NCI-H446 (cell line): ENCODE measurements around the gene ATP4B.

Experiments used
- DNase-seq, 2 experiments: peaks; one replicate each; lab custom pipeline; 2025; lab: John Stamatoyannopoulos, UW

ATP4B gene

DNA sequence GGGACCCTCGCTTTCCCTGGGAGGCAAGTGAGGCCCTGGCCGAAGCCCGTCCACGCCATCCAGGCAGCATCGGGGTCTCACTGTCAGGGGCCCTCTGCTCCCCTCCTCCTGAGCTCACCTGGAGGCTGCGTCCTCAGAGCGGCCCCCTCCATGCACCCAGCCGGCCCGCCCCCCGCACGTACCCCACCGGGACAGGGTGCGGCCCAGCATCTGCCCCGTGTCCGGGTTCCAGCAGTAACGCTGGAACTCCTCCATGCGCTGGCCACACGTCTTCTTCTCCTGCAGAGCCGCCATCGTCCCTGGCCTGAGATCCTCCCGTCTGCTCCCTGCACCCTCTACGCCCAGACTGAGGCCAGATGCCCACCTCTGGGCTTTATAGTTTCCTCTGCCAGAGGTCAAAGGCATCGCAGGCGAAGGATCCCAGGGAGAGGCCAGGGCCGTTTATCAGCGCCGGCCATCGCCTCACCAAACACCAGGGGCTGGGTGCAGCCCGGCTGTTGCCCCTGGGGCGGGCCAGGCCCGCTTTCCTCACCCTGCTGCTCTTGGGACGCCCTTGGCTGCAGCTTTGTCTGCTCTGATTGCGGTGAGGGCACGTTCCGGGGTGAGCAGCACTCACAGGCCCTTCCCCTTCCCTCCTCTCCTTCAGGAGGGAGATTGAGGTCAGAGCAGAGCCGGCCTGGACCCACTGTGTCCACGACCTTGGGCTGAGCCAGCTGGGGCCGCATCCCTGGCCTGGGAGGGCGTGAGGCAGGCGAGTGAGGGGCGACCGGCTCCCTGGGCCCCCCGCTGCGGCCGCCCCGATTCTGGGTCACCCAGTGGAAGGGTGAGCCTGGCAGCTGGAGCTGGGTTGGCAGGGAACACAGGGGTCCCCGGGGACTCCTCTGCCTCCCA is at the start of gene ATP4B:
Gene ATP4B, minus strand, starts transcription at position 348 of the 891 bp plus-strand sequence. Its CDS starts 54 bp downstream, at position 294.
- no peak for DNase-seq

DNA sequence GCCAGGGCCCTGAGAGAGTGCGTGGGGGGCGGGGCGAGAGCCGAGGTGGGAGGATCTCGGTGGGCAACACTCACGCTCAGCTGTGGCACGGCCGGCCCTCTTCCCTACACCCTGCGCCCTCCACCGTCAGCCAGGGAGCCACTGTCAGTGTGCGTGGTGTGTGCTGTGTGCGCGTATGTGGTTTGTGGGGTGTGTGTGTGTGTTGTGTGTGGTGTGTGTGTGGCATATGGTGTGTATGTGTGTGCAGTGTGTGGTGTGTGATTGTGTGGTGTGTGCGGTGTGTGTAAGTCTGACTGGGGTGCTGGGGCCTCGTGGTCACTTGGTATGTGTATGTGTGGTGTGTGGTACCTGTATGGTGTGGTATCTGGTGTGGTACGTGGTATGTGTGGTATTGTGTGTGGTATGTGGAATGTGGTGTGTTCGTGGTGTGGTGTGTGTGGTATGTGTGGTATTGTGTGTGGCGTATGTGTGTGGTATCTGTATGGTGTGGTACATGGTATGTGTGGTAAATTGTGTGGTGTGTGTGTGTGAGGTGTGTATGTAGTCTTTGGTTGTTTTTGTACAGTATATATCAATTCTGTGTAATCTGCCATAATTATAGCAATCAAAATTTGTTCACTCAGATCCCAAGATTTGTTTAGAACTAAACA is 14.1 kb upstream of the ATP4B start:
- DNase-seq, result no peak

DNA sequence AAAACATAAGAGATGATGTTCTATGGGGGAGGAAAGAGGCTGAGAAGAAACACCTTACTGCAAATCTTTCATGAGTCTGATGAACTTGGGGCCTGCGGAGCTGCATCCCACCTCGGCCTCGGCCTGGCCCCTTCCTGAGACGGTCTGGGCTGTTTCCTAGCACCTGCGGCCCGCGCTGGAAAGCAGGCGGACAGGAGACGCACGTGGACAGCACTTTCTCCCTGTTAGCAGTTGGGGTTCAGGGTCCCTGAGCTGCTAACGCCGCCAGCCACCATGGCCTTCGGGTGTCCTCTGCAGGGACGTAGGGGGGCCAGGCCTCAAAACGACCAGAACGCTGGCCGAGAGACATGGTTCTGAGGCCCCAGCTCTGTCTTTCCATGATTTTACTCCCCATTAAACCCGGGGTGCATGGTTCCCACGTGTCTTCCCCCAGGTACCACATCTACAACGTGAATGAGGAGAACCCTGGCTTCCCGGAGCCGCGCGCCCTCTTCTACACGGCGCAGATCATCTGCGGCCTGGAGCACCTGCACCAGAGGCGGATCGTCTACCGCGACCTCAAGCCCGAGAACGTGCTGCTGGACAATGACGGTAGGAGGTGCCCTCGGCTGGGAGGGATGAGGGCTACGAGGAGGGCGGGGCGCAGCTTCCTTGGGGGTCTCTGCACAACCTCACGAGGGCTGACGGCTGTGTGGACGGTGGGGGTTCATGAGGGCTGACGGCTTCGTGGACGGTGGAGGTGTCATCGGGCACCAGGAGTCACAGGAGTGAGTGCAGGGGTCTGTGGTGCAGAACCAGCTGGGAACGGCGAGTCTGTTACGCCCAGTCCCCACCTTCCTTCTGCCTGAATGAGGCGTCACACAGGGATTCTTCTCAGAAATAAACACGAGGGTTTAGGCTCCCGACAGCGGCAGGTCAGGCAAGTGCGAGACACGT is 13.3 kb upstream of the ATP4B start:
- DNase-seq, result no peak

DNA sequence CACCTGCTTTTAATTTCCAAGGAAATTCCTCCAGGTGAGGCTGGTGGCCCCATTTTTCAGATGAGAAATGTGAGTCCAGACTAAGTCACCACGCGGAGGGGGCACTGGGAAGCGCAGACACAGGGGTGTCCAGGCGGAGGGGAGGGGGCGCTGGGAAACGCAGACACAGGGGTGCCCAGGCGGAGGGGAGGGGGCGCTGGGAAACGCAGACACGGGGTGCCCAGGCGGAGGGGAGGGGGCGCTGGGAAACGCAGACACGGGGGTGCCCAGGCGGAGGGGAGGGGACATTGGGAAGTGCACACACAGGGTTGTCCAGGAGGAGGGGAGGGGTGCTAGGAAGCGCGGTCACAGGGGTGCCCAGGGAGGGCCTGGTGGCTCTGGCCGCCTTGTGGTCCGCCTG is 12.5 kb upstream of the ATP4B start:
- DNase-seq, result no peak

DNA sequence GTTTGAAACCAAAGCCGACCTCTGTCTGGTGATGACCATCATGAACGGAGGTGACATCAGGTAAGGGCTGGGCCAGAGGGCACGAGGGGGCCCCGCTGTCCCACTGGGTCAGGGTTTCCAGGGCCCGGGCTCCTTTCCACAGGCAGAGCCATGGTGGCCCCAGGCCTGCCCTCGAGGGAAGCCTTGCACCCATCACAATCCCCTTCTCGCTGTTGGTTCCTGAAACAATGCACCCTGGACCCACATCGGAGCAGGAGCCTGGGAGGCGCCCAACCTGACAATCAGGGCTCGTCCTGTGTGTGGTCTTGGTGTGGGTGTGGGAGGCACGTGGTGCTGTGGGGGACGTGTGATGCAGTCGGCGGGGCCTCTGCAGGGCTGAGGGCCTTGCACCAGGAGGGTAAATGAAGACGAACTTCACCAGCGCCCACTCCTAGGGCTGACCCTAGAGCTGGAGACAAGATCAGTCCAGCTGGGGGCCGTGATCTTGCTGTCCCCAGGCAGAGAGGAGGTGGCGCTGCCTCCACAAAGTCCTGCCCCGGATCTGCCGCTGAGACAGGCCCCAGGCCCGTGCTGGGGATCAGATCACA is 11.8 kb upstream of the ATP4B start:
- DNase-seq, result no peak

DNA sequence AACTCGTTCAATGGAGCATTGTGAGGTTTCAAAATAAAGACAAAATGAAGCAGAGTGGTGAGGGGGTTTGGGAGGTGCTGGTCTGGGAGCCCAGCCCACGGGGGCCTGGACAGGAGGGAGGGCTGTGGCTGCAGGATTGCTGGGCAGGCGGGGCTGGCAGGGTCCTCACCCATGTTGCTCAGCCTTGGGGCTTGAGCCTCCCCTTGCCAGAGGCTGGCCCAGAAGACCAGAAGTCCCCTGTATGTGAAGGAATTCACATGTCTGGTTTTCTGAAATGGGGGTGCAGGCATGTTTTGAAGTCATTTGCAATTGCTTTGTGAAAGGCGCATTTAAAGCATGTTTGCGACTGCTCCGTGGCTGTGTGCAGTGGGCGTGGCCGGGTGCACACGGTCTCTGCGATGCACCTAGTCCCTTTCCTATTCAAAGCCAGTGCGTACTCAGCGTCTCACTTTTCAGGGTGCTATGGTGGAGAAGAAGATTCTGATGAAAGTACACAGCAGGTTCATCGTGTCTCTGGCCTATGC is 11.3 kb upstream of the ATP4B start:
- DNase-seq, result no peak

DNA sequence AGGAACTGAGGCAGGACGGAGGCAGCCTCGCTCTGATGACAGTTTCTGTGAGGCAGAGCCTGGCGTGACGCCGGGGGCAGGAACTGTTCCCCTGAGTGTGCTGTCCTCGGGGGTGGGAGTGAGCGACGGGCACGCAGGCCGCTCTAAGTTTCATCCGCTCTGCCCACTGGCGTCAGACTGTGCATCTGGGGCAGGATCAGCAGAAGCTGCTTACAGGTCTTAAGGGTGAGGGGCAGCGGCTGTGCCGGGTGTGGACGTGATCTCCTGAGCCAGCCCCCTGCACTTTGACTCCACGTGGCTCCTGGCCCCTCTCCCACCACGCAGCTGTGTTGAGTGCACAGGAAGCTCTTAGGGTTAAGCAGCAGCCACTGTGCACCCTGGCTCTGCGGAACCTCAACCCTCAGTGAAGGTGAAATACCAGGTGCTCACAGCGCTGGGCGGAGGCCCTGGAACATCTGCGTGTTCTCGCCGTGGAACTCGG is 10.5 kb upstream of the ATP4B start:
- DNase-seq, result no peak

DNA sequence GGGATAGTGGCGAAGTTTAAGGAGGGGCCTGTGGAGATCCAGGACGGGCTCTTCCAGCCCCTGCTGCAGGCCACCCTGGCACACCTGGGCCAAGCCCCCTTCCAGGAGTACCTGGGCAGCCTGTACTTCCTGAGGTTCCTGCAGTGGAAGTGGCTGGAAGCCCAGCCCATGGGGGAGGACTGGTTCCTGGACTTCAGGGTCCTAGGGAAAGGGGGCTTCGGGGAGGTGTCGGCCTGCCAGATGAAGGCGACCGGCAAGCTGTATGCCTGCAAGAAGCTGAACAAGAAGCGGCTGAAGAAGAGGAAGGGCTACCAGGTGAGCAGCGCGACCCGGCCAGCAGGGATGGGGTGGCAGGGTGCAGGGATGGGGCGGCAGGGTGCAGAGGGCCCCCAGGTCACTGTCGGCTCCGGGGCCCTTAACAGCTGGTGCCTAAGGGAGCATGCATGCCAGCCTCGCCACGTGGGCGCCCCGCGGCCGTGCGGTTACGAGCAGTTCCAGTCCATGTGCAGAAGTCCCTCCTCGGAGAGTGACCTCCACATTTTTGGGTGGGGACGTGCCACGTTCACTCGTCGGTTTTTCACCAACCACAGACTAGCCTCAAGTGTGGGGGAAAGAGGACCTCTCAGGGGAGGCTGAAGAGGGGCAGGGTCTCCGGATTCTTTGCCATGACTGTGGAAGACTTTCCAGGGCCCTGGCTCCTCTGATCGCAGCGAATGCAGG is 9.9 kb upstream of the ATP4B start:
- no peak for DNase-seq

DNA sequence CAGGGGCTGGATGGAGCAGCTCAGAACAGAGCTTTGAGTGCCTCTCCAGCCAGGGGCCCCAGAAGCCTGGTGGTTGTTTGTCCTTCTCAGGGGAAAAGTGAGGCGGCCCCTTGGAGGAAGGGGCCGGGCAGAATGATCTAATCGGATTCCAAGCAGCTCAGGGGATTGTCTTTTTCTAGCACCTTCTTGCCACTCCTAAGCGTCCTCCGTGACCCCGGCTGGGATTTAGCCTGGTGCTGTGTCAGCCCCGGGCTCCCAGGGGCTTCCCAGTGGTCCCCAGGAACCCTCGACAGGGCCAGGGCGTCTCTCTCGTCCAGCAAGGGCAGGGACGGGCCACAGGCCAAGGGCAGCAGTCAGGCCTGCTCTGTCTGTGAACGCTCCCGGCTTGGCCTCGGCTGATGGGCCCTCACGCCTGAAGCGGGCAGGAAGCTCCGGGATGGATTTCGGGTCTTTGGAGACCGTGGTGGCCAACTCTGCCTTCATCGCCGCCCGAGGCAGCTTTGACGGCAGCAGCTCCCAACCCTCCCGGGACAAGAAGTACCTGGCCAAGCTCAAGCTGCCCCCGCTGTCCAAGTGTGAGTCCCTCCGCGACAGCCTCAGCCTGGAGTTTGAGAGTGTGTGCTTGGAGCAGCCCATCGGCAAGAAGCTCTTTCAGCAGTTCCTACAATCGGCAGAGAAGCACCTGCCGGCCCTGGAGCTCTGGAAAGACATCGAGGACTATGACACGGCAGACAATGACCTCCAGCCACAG is 9.1 kb upstream of the ATP4B start, which contains the start of gene GRK1:
Gene GRK1, plus strand, starts transcription at position 269 of the 751 bp plus-strand sequence. Its CDS starts 168 bp downstream, at position 437.
- no peak for DNase-seq

DNA sequence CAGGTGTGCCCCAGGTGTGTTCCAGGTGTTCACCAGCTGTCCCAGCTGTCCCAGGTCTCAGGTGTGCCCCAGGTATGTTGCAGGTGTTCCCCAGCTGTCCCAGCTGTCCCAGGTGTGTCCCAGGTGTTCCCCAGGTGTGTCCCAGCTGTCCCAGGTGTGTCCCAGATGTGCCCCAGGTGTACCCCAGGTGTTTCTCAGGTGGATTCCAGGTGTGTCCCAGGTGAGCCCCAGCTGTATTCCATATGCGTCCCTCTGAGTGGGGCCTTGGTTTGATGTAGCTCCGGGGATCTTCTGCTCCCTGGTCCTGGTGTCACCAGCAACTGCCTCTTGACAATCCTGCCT is 8.3 kb upstream of the ATP4B start:
- DNase-seq, result no peak

DNA sequence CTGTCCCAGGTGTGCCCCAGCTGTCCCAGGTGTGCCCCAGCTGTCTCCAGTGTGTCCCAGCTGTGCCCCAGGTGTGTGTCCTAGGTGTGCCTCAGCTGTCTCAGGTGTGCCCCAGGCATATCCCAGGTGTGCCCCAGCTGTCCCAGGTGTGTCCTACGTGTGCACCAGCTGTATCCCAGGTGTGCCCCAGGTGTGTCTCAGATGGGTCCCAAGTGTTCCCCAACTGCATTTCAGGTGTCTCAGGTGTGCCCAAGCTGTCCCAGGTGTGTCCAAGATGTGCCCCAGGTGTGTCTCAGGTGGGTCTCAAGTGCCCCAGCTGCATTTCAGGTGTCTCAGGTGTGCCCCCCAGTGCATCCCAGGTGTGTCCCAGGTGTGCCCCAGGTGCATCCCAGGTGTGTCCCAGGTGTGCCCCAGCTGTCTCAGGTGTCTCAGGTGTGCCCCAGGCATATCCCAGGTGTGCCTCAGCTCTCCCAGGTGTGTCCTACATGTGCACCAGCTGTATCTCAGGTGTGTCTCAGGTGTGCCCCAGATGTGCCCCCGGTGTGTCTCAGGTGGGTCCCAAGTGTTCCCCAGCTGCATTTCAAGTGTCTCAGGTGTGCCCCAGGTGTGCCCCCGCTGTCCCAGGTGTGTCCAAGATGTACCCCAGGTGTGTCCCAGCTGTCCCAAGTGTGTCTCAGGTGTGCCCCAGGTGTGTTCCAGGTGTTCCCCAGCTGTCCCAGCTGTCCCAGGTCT is 7.8 kb upstream of the ATP4B start:
- no peak for DNase-seq

DNA sequence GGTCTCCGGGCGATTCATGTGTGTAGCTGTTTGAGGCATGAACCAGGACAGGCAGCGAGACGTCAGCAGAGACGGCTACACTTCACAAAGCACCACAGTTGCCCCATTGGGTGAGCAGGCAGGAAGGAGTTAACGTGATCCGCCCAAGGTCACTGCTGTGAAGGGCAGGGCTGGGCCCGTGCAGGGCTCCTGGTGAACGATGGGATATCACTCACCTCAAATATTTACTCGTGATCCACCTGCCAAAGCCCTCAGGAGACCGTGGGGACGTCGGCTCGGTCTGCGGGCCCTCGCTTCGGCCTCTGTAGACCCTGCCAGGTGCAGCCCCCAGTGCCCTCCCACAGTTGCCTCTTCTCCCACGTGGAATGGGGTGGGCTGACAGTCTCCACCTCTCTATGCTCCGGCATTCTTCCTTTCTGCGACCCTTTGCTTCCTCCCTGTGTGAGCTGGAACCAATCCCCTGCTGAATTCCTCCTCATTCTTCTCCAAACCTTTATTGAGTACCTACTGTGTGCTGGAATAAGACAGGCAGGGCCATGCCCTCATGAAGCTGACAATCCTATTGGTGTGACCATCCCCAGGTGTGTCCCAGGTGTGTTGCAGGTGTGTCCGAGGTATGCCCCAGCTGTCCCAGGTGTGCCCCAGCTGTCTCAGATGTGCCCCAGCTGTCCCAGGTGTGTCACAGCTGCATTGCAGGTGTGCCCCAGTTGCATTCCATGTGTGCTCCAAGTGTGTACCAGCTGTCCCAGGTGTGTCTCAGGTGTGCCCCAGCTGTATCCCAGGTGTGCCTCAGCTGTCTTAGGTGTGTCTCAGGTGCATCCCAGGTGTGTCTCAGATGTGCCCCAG is 7.0 kb upstream of the ATP4B start:
- no peak for DNase-seq

DNA sequence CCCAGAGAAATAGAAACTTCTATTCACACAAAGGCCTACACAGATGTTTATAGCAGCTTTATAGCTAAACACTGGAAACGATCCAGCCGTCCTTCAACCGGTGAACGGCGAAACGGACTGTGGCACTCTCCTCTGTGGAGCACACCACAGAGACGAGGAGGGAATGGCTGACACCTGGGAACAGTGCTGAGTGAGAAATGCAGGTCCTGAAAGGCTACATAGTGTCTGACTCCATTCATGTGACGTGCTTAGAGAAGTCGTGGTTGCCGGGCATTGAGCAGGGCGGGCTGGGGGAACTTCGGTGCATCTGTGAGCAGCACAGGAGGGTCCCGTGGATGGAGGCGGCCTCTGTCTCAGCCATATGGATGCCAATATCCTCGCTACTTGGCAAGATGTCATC is 5.9 kb upstream of the ATP4B start:
- peak in 1 of 2 experiments; percentile 13 for DNase-seq

DNA sequence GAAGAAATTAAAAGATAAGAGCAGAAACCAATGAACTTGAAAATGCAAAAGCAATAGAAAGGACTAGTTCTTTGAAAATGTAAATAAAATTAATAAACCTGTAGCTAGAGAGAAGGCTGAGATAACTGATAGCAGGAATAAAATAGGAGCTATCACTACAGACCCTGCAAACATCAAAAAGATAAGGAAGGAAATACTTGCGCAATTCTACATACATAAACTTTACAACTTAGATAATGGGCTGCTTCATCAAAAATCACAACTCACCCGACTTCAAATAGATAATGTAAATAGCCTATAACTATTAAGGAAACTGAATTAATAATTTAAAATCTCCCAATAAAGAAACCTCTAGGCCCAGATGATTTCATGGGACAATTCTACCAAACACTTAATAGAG is 3.5 kb upstream of the ATP4B start:
- no peak for DNase-seq

DNA sequence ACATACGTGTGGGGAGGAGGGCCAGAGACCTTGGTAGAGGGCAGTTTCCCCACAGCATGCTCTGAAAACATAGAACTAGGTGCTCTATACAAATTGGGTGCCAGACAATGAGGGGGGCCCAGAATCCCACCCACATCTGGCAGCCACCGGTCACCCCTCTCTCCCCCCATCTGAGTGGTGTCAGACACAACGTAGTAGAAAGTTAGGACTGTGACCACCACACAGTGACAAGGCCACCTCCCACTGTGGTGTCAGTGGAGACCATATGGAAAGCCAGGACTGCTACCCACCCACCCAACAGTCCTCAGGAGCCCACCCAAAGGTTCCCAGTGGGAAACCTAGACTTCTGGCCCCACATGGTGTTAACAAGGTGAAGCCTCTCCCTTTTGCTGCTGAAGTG is 2.1 kb upstream of the ATP4B start:
- DNase-seq, result no peak

DNA sequence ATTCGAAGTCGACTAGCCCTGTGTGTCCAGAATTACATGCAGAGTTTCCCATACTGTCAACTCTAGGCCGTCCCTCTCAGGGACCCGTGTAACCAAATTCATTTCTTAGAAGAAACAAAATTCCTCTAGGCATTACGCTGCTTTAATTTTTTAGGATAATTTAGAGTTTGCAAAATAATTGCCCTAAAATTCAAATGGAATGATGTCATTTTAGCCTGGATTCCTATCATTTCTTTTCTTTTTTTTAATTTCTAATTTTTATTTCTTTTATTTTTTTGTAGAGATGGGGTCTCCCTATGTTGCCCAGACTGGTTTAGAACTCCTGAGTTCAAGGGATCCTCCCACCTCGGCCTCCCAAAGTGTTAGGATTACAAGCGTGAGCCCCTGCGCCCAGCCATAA is 1.3 kb upstream of the ATP4B start:
- no peak for DNase-seq

DNA sequence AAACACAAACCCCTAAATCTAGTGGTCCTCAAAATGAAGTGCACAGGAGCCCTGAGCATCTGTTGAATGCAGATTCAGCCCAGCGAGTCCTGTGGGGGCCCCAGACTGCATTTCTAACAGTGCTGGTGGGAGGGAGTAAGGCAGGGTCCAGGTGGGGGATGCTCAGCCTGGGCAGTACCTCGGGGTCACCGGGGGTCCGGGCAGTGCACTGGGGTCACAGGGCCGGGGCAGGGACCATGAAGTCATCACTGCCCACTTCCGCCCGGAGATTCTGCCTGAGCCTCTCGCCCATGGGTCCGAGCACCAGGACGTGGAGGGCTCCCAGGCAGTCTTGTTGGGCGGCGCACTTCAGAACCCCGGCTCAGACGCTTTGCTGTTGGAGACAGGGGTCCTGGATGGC is 838 bp upstream of the ATP4B start:
- DNase-seq, result no peak

DNA sequence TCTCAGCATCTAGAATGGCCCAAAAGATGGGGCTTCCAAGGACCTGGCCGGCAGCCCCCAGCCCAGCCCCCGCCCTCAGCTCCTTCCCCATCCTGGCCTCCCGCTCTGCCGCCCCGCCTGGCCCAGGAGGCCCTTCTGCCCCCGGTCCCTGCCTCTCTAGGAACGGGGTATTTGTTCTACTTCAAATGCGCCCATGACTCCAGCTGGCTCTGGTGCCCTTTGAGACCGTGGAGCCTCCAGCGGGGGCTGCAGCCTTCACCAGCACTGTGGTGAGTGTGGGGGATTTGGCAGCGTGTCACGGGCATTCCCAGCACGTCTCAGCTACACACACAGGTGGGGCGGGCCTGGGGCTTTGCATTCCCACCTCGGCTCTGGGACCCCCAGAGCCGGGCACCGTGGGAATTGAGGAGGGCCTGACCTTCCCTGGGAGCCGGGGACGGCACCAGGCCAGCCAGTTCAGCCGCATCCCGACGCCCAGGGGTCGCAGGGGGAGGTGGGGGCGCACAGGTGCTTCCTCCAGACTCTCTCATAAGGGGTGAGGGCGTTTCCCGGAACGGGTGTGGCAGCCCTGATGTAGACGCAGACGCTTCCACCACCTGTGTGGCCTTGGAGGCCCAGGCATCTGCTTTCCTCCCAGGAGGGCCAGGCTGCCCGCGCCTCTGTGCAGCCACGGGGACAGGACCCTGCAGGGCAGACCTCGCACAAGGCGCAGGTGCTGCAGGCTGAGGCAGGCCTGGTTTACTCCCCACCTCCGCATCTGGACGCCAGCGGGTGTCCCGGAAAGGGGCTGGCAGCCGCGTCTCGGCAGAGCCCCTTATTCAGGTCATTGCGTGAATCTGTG is 947 bp downstream of the ATP4B start:
- no peak for DNase-seq
